GM12892 (cell line): ENCODE measurements around the gene METTL14.

Source experiments
- POLR2A ChIP-seq: IDR thresholded peaks from 2 replicates; pipeline ENCODE4 v1.6.1; 2011; ENCODE audit warnings: low read depth, low read length, control low read depth
- POLR2AphosphoS5 ChIP-seq: IDR thresholded peaks from 2 replicates; pipeline ENCODE4 v1.6.1; 2011; ENCODE audit warnings: low read depth, low read length, control low read depth

DNA sequence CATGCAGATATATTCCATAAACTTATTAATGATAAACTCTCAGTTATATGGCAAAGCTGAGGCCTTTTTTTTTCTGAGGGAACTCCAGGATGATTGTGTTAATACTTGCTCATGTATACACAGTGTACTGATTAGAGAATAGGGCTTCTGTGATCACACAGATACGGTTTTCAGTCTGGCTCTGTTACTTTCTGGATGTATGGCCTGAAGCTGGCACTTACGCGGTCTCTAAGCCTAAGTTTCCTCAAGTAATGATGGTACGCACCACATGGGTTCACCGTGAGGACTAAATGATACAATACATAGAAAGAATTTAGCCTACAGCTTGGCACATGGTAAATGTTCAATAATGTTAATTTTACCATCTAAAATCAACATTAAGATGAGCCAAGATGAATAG is 77.0 kb downstream of the METTL14 start:
- TF ChIP-seq POLR2A (no peak), POLR2AphosphoS5 (no peak)
